NCI-H748 treated with DMSO at 0.1 percent for 48 hours (cell line): ENCODE results near the gene ADGRG6.
"Not testable (repeated sequence)": the region's sequence is repeated elsewhere in the genome, so short reads cannot be mapped to it uniquely, and the experiment has no call there.

Experiments
- DNase-seq: peaks from one replicate; lab custom pipeline; 2025; lab: John Stamatoyannopoulos, UW

The ADGRG6 gene

DNA sequence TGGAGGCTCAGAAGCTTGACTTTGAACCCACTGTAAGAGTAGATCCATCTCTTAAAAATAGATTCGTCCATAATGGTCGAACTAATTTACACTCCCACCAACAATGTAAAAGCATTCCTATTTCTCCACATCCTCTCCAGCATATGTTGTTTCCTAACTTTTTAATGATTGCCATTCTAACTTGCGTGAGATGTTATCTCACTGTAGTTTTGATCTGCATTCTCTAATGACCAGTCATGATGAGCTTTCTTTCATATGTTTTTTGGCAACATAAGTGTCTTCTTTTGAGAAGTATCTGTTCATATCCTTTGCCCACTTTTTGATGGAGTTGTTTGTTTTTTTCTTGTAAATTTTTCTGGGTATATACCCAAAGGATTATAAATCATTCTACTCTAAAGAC lies 44.4 kb downstream of the ADGRG6 start:
- not testable (repeated sequence) for DNase-seq

DNA sequence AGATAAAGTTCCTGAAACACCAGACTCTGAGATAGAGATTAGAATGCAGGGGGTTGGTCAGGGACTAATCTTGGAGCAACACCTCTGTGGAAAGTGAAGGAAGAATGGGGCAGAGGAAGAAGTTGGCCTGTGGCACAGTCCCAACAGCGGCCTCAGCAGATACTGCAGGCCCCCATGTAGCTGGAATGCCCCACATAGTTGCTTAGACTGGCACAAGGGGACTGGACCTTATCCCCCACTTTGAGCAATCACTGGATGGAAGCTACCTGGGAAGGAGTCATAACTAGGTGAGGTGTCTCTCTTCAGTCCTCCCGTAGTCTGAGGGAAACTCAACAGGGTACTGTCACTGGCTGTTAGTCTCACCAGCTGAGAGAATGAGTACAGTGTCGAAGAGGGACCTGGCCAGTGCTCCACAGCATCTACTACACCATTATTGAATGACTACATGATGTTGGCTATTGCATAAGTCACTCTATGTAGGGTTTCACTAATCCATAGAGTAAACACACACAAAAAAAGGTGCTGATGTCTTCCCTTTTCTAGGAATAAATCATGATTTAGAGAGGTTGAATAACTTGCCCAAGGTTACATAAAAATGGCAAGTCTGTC lies 47.5 kb downstream of the ADGRG6 start:
- DNase-seq = no peak

DNA sequence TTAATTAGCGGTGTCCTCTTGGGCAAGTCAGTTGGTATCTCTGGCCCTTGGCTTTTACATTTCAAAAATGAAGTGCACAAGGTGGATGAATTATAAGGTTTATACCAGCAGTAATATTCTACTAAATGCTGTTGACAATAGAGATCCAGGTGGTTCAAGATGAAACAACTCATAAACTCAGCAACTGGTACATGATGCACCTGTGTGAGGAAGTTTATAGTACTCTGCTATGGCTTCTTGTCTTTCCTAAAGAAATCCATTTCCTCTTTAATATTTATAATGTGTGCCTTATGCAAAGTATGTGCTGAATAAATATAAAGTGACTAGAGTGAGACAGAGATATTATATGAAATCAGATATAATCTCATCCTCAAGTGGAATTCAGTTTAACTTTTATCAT lies 48.5 kb downstream of the ADGRG6 start:
- no peak for DNase-seq

DNA sequence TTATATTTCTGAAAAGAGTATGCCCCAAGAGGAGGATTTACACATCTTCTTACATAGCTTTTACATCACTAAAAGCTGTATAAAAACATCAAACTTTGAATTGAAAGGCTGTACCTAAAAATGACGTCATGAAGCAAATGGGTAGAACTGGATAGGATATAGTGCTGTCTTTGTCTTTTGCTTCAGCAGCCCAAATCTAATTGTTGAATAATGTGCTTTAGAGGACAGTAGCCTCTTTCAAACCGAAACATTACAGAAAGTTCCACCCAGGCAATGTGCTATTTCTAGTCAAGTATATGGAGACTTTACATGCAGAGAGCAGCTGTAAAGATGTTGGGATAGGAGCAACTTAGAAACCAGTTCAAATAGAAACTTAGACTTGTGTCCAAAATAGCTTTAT lies 51.9 kb downstream of the ADGRG6 start:
- no peak for DNase-seq

DNA sequence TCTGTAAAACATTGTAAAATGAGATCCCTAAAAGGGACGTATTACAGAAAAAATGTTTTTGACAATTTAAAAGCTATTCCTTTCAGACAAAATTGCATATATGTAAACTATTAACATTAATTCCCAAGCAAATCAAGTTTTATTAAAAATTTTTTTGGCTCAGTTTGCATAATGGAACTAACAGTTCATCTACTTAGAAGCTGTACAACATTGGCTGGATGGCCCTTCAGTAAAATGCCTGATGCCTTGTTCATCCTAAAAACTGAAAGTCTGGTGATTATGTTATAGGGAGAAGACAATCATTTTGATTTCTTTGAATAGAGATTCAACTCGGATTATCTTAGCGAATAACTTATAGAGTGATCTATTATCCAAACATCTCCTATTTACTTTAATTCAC lies 52.8 kb downstream of the ADGRG6 start:
- no peak for DNase-seq

GRCh38 chr6:142355520-142356174 lies 53.8 kb downstream of the ADGRG6 start:
- no peak for DNase-seq

- DNase-seq = no peak
Measured at GRCh38 chr6:142356201-142356883, 54.5 kb downstream of the ADGRG6 start.

DNA sequence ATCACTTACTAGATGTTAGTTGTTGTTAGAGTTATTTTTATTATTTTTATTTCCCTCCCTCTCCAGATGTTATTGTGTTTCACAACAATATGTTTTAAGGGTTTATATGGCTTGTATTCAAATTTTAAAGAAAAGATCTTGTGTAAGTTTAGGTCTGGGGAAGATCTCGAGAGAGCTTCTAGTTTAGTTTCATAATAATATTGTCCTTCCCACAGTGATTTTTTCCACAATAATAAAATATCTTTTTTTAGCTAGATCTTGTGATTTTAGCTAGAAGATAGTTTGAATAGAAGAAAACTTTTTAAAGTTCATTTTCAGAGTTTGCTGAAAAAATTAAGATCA lies 55.0 kb downstream of the ADGRG6 start:
- DNase-seq = no peak

DNA sequence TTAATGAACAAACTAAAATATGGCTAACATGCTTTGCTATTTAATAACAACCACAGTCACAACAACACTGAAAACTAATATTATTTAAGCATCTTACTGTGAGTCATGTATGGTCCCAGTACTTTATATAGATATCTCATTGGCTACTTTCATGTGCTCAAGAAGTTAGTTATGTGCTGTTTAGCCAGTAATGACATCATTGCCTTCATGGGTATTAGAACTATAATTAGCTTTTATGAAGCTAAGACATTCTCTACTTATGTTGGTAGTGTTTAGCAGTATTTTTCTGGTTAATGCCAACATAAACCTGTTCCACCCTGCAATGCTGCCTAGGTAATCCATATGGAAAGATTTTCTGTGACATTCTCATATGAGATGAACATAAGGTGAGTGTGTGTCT lies 56.1 kb downstream of the ADGRG6 start:
- DNase-seq = no peak

GRCh38 chr6:142359271-142359960 lies 57.6 kb downstream of the ADGRG6 start:
- no peak for DNase-seq

DNA sequence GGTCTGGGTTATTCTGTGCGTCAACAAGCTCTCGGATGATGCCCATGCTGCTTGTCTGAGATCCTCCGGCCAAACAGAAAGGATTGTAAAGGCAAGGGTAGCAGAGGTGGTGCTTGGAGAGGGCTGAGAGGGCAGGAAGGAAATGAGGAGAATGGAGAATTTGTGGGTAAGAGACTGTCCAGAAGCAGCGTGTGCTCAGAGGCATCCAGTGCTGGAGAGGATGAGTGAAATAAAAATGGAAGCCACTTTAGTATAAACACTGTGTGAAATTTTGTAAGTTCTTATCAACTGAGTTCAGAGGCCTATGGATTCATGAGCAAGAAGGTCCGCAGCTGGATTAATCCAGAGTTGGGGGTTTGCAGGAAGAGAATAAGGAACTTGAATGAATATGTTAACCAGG lies 59.5 kb downstream of the ADGRG6 start:
- no peak for DNase-seq

- no peak for DNase-seq
Measured at GRCh38 chr6:142361779-142362750, 60.3 kb downstream of the ADGRG6 start.

DNA sequence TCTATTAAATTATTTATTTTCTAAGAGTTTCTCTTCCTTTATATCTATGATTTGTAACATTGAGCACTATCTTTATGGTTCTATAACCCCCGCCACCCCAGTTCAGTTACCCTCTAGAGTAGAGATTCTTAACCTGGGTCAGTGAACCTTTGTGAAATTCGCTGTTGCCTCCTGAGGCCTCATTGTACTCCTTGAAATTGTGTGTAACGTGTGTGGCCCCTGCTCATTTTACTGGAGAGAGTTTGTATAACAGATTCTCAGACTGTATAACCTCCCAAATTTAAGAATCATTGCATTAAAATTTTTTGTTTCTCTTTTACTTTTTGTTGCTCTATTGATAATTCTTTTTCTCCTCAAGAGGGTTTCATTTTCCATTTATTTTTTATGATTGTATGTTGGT lies 65.3 kb downstream of the ADGRG6 start:
- no peak for DNase-seq

GRCh38 chr6:142367501-142368018 lies 65.8 kb downstream of the ADGRG6 start:
- no peak for DNase-seq

DNA sequence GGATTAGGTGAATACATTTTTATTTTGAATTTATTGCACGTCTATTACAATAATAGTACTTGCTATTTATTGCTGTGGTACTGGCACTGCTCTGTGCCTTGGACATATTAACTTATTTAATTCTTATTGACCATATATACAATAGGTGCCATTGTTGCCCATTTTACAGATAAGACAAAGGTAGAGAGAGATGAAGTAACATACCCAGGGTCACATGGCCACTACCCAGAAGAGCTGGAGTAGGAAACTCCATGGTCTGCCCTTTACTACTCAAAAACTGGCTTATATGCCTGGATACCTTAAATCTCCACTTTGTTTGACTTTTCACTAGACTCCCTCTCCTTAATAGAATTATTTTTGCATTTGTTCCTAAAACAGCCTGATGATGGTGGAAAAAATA lies 67.5 kb downstream of the ADGRG6 start:
- DNase-seq = no peak

- DNase-seq = no peak
Measured at GRCh38 chr6:142372348-142372747, 70.5 kb downstream of the ADGRG6 start.

DNA sequence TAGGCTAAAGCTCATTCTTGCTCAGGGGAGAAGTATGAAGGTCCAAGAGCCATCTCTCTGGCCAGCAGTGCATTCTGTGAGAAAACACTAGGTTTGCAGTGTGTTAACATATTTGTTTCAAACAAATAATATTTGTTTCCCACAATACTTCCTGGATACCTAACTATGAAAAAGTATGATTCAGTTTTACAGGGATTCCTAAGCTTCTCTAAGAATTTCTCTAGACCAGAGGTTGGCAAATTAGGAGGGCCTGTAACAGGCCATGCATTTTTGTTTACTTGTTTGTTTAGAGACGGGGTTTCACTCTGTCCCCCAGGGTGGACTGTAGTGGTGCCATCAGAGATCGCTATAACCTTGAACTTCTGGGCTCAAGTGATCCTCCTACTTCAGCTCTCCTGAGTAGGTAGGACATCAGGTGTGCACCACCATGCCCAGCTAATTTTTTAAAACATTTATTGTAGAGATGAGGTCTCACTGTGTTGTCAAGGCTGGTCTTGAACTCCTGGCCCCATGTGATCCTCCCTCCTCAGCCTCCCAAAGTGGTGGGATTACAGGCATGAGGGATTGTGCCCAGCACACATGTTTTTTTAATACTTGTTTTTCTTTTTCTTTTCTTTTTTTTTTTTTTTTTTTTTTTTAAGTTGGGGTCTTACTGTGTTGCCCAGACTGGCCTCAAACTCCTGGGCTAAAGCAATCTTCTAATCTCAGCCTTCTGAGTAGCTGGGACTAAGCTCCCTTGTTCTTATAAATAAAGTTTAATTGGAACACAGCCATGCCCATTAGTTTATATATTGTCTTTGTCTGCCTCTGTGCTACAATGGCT lies 71.7 kb downstream of the ADGRG6 start:
- DNase-seq = no peak

- no peak for DNase-seq
Measured at GRCh38 chr6:142374091-142374770, 72.4 kb downstream of the ADGRG6 start.

DNA sequence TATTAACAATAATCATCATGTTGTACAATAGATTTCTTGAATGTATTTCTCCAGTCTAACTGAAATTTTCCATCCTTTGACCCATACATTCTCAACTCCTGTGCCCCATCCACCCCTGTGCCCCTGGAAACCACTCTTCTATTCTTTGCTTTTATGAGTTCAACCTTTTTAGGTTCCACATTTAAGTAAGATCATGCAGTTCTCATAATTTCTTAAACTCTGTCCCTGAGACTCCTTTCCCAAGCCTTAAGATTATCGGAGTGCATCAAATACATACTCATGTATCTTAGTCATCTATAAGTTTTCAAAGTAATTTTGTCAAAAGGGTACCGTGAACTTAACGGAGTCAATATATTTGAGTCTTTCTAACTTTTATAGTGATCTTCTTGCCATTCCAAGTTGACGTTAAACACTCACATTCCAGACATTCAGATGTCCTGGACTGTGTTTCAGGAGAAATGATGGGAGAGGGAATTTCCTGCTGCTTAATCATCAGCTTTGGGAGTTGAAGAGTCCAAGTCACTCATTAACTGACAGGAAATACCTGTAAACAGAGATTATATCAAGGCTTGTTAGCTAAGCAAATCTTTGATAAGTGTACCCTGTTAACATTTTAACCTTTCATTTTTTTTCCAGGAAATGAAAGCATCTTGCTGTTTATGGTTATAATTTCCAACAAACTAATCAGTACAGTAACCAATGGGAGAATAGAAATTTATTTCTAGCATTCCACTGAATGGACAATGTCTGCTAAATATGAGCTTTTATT lies 73.3 kb downstream of the ADGRG6 start:
- no peak for DNase-seq
